ENCODE results near the gene SPEN. TPM values are rescaled to one million over a fixed set of nuclear protein-coding genes. Genes with fewer than 3 reads are reported as not detected.
A peak's percentile ranks its signal among the peaks of the same experiment; 100 is the strongest.

SPEN gene
- total and polyA plus RNA-seq, 11 donors: 11.0 to 41.5 (median 21.8) TPM

DNA sequence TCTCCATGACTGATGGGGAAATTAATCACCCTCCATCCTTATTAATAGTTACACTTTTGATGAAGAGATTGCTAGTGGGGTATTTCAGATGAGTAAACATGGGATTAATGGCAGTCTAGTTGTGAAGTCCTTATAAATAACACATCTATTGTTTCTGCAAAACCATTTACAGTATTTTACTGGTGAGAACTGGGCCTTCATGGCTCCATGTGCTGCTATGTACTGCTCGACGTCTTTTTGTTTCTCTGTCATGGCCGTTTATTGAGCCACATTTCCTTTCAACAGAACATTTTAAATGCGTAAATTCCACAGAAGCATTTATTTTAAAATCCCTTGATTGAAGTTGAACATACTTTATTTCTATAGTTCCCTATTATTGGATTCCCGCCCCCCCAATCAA, 34.5 kb downstream of the SPEN start:
- Histone ChIP-seq H3K4me3 (no peak overlapping the region), H3K4me1 (peaks cover 0 to 60% (median 29%) of the 10 kb centered on the region in 12 donors), H3K36me3 (peaks cover 0 to 43% (median 12%) of the 10 kb centered on the region in 9 donors), H3K27me3 (no peaks in the 10 kb centered on the region), H3K9me3 (no peaks in the 10 kb centered on the region), H3K27ac (no peak overlapping the region)
- intact Hi-C loops (cut with DNase I): loop anchor here in 2 of 10 donors (2.0 to 10.0 kb wide), 2 partner anchors 25 to 47 kb away; no protein-coding TSS in a partner anchor
- TF ChIP-seq, protein P1, sequence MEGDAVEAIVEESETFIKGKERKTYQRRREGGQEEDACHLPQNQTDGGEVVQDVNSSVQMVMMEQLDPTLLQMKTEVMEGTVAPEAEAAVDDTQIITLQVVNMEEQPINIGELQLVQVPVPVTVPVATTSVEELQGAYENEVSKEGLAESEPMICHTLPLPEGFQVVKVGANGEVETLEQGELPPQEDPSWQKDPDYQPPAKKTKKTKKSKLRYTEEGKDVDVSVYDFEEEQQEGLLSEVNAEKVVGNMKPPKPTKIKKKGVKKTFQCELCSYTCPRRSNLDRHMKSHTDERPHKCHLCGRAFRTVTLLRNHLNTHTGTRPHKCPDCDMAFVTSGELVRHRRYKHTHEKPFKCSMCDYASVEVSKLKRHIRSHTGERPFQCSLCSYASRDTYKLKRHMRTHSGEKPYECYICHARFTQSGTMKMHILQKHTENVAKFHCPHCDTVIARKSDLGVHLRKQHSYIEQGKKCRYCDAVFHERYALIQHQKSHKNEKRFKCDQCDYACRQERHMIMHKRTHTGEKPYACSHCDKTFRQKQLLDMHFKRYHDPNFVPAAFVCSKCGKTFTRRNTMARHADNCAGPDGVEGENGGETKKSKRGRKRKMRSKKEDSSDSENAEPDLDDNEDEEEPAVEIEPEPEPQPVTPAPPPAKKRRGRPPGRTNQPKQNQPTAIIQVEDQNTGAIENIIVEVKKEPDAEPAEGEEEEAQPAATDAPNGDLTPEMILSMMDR (IDR thresholded peaks at IDR 0.05): no peak
- no peak for TF ChIP-seq POLR2A (IDR thresholded peaks at IDR 0.05)
- DNase-seq: no peak
- 90 to 93% (median 91%) methylated on average over 5 of the region's 5 CpGs for WGBS, 4 donors
- ATAC-seq: no peak

DNA sequence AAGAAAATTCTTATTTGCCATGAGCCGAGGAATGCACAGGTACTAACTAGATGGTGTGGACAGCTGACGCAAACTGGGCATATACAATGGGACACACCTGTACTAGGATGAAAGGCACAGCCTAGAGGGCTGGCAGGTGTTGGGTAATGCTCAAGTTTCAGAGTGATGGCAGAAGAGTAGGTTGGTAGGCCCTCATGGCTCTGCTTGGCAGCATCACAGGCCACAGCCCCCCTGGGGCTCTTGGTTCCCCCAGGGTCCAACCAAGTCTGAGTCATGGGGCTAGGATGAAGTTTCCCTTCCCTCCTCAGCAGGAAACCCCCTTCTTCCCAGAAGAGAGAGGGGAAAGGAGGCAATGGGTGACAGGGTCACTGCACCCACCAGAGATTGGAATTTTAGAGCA, 35.2 kb downstream of the SPEN start:
- 96 to 100% (median 97%) methylated on average over 2 of the region's 2 CpGs for WGBS, 4 donors
- intact Hi-C loops (cut with DNase I): loop anchor here in 1 of 10 donors (10.0 kb wide), 1 partner anchor 48 kb away; no protein-coding TSS in a partner anchor
- Histone ChIP-seq H3K4me3 (no peak overlapping the region), H3K9me3 (no peaks in the 10 kb centered on the region), H3K27ac (peak overlapping the region in 1 of 12 donors; percentile 56), H3K4me1 (peaks cover 0 to 64% (median 37%) of the 10 kb centered on the region in 12 donors), H3K27me3 (no peaks in the 10 kb centered on the region), H3K36me3 (peaks cover 0 to 36% (median 5%) of the 10 kb centered on the region in 9 donors)
- ATAC-seq (no peak), DNase-seq (no peak)
- TF ChIP-seq, protein P1 (IDR thresholded peaks at IDR 0.05): no peak
- TF ChIP-seq POLR2A (IDR thresholded peaks at IDR 0.05): no peak

DNA sequence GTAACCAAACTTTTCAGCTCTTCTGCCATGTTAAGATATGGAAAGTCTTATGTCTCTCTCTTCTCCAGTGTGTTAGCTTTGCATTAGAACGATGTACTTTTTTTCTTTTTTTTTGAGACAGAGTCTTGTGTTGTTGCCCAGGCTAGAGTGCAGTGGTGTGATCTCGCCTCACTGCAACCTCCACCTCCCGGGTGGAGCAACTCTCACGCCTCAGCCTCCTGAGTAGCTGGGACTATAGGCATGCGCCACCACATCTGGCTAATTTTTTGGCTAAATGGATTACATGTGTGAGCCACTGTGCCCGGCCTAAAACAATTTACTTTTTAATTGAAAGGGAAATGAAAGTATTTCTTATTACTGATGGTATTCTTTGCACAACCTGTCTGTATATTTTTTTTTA, 35.8 kb downstream of the SPEN start:
- TF ChIP-seq POLR2A (IDR thresholded peaks at IDR 0.05): no peak
- TF ChIP-seq, protein P1 (IDR thresholded peaks at IDR 0.05): no peak
- DNase-seq (no peak), ATAC-seq (no peak)
- H3K27me3 ChIP-seq: no peaks in the 10 kb centered on the region
- peaks cover 0 to 71% (median 38%) of the 10 kb centered on the region in 12 donors for H3K4me1 ChIP-seq
- H3K27ac ChIP-seq: peak overlapping the region in 1 of 12 donors; percentile 56
- H3K36me3 ChIP-seq: peaks cover 0 to 29% (median 5%) of the 10 kb centered on the region in 9 donors
- no peaks in the 10 kb centered on the region for H3K9me3 ChIP-seq
- H3K4me3 ChIP-seq: no peak overlapping the region
- intact Hi-C loops (cut with DNase I): loop anchor here in 1 of 10 donors (10.0 kb wide), 1 partner anchor 49 kb away; no protein-coding TSS in a partner anchor
- 79 to 87% (median 83%) methylated on average over 6 of the region's 6 CpGs for WGBS, 4 donors

DNA sequence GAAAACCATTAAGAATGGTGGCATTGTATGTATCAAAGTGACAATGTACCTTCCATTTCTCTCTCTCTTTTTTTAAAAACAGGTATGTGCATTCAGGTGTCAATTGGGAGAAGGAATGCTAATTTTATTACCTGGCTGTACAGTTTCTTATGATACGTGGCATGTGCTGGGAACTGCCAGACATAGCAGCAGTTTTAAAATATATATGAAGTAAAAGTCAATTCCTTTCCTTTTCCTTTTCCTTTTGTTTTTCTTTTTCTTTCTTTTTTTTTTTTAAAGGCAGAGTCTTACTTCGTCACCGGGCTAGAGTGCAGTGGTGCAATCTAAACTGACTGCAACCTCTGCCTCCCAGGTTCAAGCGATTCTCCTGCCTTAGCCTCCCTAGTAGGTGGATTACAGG, 37.0 kb downstream of the SPEN start:
- Histone ChIP-seq H3K27ac (peak overlapping the region in 8 of 12 donors; percentile 6 to 93 (median 88)), H3K4me3 (no peak overlapping the region), H3K4me1 (peaks cover 0 to 63% (median 38%) of the 10 kb centered on the region in 12 donors), H3K9me3 (no peaks in the 10 kb centered on the region), H3K36me3 (peaks cover 0 to 19% (median 4%) of the 10 kb centered on the region in 9 donors), H3K27me3 (no peaks in the 10 kb centered on the region)
- DNase-seq: no peak
- intact Hi-C loops (cut with DNase I): loop anchor here in 1 of 10 donors (10.0 kb wide), 1 partner anchor 50 kb away; no protein-coding TSS in a partner anchor
- no peak for TF ChIP-seq POLR2A (IDR thresholded peaks at IDR 0.05)
- TF ChIP-seq, protein P1 (IDR thresholded peaks at IDR 0.05): no peak
- ATAC-seq: no peak
- WGBS, 4 donors: 73 to 91% (median 77%) methylated on average over 4 of the region's 4 CpGs
